ENCODE results near the gene PRRT1B. TPM values are rescaled to one million over a fixed set of nuclear protein-coding genes. Genes with fewer than 3 reads are reported as not detected.
"Not testable (repeated sequence)": the region's sequence is repeated elsewhere in the genome, so short reads cannot be mapped to it uniquely, and the experiment has no call there.

Gene PRRT1B
- not detected in 2 replicates for total RNA-seq (2014; rRNA removed; shearing (Covaris generic))

DNA sequence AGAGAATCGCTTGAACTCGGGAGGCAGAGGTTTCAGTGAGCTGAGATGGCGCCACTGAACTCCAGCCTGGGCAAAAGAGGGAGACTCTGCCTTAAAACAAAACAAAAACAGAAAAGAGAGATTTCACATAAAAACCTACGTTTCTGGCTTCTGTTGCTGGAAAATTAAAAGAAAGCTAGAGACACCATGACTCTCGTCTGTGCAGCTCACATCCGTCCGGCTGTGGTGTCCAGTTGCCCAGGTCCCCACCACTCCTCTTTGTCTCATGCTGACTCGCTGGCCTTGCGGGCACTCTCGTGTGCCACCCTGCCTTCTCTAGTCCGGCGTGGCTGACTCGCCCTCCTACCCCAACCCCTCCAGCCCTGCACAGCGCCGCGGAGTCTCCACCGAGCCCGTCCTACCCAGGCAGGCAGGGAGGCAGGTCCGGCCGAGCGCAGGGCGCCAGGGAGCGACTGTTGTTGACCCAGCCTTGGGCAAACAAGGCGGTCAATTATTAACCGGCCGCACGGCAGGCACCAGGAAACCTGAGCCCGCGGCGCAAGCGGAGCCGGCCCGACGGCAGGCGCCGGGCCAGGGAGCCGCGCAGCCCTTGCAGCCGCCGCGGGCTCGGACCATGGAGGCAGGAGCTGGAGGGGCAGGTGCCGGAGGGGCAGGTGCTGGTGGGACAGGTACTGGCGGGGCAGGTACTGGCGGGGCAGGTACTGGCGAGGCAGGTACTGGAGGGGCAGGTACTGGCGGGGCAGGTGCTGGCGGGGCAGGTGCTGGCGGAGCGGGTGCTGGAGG lies at the start of gene PRRT1B:
Gene PRRT1B, plus strand, starts transcription at position 521 of the 783 bp plus-strand sequence. Its CDS starts 93 bp downstream, at position 614.
- no peak for DNase-seq (ENCODE audit: low spot score)

- no peak for DNase-seq (ENCODE audit: low spot score)
Measured at GRCh38 chr9:131495785-131496184, 49.5 kb upstream of the PRRT1B start.

DNA sequence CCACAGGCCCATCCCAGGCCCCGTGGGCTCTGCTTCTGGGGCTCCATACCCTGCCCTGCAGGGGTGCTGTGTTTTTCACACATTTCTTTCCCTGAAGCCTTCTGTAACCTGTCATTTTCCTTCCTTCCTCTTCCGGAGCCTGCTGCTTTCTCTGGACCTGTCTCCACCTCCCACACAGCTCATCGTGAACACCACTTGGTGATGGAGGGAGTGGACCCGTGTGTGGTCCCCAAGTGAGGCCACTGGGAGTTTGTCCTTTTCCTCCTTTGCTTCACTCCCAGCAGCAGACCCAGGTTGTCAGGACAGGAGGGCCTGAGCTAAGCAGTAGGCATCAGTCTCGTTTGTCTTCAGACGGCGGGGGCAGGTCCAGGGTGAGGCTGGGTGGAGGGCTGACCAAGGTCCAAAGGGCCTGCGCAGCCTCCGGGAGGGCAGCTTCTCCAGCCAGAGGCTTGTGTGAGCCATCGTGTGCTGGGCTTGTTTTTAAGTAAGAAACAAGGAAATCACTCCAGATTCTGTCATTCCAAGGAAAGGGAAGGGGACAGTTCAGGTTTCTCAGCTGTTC lies 48.4 kb upstream of the PRRT1B start:
- no peak for DNase-seq (ENCODE audit: low spot score)

GRCh38 chr9:131499254-131499767 lies 46.0 kb upstream of the PRRT1B start:
- no peak for DNase-seq (ENCODE audit: low spot score)

DNA sequence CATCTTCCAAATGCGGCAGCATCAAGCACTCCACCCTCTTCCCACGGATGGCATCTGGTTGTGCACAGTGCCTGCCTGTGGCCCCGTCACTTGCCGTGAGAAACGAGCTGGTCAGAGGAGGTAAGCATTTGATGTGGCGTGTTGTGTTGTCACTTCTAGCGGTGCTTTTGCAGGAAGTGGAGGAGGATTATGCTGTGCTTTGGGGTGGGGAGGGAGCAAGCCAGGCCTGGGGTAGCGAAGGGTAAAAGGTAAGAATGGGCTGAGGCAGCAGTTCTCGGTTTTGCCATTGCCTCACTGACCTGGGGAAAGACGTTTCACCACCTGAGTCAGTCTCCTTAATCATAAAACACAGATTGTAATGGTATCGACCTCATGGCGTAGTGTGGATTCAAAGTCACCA lies 44.9 kb upstream of the PRRT1B start:
- no peak for DNase-seq (ENCODE audit: low spot score)

GRCh38 chr9:131500939-131501541 lies 44.3 kb upstream of the PRRT1B start:
- DNase-seq (ENCODE audit: low spot score): peak; percentile 74

DNA sequence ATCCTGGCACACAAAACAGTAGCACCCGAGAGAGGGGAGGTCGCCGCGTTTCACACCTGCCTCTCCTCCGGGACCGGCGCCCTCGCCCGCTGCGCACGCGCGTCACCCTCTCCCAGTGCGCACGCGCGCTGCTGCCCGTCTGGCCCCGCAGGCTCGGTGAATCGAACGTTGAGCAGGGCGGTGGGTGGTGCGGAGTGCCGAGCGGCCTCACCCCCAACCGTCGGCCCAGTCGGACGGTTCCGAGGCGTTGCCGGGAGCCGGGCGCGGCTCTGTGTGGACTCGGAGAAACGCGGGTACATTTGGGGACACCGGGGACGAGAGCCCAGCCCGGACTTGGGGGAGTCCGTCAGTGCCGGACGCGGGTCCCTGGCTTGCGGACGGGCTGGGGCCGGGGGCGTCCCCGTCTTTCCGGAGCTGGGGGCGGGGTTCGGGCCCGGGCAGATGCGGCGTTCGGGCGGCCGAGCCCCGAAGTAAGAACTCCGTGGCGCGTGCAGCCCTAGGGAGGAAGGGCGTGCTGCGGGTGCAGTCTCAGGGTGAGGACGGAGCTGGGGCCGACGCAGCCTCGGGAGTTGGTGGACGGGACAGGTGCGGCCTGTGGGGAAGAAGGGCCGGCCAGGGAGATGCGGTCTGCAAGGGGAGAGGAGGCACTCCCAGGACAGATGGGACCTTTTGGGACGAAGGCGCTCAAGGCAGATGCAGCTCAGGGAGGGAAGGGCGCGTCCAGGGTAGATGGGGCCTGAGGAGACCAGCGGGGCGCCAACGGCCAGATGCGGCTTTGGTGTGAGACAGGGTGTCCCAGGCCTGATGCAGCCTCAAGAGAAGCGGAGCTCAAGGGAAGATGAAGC lies 42.3 kb upstream of the PRRT1B start, which contains the start of gene POMT1:
Gene POMT1, plus strand, starts transcription at position 138 of the 845 bp plus-strand sequence. CDS start 1,301 bp downstream, outside the sequence.
- DNase-seq (ENCODE audit: low spot score): peak; percentile 73

DNA sequence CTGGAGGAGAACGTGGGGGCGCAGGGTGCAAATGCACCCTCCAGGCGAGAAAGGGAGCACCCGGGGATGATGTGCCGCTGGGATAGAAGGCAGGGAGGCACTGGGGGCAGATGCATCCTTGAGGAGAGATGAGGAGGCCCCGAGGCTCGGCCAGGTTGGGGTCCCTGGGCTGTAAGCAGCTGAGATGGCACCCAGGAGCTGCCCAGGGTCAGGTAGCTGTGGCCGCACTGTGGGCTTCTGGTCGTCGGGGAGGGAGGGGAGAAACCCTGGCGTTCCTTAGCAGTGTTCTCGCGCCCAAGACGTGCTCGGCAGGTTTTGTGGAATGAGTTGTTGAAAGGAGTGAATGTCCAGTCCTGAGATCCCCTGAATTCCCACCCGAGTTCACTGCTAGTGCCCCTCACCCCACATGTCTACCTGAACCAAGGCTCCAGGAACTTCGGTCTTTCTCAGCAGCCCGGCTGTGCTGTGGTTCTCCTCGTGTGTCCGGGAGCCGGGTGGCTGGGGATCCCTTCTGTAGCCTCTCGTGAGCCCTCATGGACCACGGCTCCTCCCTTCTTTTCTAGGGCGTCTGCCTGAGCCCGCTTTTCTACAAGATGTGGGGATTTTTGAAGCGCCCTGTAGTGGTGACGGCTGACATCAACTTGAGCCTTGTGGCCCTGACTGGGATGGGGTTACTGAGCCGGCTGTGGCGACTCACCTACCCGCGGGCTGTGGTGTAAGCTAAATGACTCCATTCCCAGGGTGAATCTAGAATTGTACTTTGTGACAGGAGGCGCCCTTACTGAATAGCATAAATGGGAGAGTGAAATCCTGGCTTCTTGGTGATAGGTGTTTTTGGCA lies 41.5 kb upstream of the PRRT1B start:
- no peak for DNase-seq (ENCODE audit: low spot score)

DNA sequence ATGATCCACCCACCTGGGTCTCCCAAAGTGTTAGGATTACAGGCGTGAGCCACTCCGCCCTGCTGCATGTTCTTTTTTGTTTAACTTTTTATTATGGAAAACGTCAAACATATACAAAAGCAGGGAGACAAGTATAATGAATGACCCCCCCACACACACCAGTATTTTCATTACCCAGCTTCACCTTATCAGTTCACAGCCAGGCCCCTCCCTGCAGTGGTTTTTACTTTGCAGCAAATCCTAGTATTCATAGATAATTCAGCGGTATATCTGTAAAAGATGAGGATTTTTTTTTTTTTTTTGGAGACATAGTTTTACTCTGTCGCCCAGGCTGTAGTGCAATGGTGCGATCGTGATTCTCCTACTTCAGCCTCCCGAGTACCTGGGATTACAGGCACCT lies 40.3 kb upstream of the PRRT1B start:
- DNase-seq (ENCODE audit: low spot score): no peak

DNA sequence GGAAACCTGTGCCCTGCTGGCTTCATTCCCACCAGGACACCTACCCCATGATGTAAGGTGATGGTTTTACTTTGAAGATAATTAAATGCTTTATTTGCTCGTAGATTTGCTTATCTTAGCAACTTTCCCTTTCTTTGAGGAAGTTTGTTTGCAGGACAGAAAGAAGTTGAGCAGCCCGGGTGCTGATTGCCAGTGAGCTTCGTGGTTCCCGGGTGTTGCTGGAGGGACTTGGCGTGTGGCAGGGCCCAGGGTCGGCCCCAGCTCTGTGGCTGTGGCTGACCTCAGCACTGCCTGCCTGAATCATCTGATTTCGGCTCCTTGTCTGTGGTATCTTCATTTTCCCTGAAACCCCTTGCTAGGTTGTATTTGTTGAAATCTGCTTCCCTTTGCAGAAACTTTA lies 33.9 kb upstream of the PRRT1B start:
- DNase-seq (ENCODE audit: low spot score): no peak

DNA sequence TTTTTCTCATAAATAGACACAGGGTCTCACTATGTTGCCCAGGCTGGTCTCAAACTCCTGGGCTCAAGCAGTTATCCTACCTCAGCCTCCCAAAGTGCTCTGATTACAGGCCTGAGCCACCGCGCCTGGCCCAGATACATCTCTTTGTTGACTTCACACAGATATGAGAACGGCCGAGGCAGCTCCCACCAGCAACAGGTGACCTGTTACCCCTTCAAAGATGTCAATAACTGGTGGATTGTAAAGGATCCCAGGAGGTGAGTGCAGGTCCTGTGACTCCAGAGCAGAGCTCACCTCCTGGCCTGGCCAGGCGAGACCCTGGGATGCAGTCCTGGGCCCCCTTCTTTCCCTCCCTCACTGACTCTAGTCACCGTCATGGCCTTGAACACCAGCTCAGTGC lies 33.4 kb upstream of the PRRT1B start:
- no peak for DNase-seq (ENCODE audit: low spot score)

GRCh38 chr9:131513177-131513576 lies 32.1 kb upstream of the PRRT1B start:
- no peak for DNase-seq (ENCODE audit: low spot score)

DNA sequence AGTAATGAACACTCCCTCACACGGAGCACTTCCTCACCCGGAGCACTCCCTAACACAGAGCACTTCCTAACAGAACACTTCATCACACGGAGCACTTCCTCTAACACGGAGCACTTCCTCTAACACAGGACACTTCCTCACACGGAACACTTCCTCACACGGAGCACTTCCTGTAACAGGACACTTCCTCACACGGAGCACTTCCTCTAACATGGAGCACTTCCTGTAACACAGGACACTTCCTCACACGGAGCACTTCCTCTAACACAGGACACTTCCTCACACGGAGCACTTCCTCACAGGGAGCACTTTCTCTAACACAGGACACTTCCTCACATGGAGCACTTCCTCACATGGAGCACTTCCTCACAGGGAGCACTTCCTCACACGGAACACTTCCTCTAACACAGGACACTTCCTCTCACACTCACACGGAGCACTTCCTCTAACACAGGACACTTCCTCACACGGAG lies 29.7 kb upstream of the PRRT1B start:
- DNase-seq (ENCODE audit: low spot score): not testable (repeated sequence)

DNA sequence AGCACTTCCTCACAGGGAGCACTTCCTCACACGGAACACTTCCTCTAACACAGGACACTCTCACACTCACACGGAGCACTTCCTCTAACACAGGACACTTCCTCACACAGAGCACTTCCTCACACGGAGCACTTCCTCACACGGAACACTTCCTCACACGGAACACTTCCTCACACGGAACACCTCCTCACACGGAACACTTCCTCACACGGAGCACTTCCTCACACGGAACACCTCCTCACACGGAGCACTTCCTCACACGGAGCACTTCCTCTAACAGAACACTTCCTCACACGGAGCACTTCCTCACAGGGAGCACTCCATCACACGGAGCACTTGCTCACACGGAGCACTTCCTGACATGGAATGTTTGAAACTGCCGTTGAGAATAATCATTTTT lies 29.2 kb upstream of the PRRT1B start:
- DNase-seq (ENCODE audit: low spot score): no peak

GRCh38 chr9:131516930-131517329 lies 28.4 kb upstream of the PRRT1B start:
- no peak for DNase-seq (ENCODE audit: low spot score)

DNA sequence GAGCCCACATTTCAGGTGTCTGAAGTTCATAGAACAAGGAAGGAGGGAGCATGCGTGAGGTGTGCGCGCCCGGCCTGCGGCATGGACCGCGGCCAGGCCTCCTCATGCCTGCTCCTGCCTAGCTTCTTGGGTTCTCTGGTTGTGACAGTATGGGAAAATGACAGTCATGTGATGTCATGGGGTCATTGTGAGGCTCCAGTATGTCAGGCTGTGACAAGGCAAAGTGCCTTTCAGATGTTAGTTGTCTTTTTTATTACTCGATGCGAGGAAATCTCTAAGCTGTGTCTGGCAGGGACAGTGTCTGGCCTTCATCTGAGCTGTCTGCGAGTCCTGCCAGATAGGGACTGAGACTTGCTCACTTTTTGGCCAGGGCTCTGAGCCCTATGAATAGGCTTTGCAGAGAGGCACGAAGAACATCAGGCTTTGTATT lies 27.5 kb upstream of the PRRT1B start:
- no peak for DNase-seq (ENCODE audit: low spot score)

DNA sequence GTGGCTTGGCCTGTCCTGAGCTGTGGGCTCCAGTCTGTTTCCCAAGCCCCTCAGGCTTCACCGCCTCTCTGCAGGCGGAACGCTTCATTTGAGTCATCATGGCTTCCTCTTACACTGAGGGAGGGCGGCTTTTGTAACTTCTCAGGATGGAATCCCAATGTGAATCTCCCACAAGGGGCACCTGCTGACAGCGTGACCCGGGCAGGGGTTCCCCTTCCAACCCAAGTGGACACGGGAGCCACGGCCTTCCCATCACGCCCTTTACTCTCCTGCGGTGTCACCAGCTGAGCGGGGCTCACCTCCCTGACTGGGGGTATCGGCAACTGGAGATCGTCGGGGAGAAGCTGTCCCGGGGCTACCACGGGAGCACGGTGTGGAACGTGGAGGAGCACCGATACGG lies 26.8 kb upstream of the PRRT1B start:
- no peak for DNase-seq (ENCODE audit: low spot score)

DNA sequence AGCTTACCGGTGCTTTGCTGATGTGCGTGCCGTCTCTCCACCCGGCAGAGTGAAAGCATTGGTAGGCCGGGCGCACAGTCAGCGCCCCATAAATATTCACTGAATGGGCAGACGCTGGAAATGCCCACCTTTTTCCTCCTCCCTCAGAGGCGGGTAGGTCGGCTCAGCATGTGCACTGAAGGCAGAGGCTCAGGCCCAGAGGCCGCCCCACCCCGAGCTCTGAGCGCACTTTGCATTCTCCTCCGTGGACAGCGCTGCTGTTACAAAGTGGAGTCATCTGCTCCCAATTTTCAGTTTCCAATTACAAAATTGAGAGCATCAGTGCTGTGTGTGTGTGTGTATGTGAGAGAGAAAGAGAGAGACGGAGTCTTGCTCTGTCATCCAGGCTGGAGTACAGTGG lies 24.8 kb upstream of the PRRT1B start:
- DNase-seq (ENCODE audit: low spot score): no peak

DNA sequence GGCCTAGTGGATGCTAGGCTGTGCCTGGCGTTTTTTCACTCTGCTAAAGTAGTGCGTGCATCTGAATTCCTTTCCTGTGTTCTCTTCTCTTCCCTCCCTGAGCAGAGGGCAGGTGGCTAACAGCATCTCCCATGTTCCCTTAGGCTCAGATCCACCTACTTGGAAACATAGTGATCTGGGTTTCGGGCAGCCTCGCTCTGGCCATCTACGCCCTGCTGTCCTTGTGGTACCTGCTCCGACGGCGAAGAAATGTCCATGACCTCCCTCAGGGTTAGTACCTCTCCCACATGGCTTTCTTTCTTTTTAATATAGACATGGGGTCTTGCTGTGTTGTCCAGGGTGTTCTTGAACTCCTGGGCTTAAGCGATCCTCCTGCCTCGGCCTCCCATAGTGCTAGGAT lies 24.1 kb upstream of the PRRT1B start:
- DNase-seq (ENCODE audit: low spot score): no peak

GRCh38 chr9:131521822-131522221 lies 23.5 kb upstream of the PRRT1B start:
- DNase-seq (ENCODE audit: low spot score): no peak
